GM12874 (cell line): ENCODE results near the gene PABPC1L2B.
"Not testable (repeated sequence)": the region's sequence is repeated elsewhere in the genome, so short reads cannot be mapped to it uniquely, and the experiment has no call there.

ENCODE experiments used
- CTCF ChIP-seq: IDR thresholded peaks from 2 replicates; pipeline ENCODE4 v1.5.1; 2011; ENCODE audit warnings: low read depth, mild to moderate bottlenecking, control low read depth, low read length, moderate library complexity; ENCODE audit not compliant: insufficient read depth

The PABPC1L2B gene

GRCh38 chrX:73002733-73003132 is at the start of gene PABPC1L2B:
Gene PABPC1L2B (plus strand): TSS chrX:73002939. CDS start chrX:73003643, 704 bp downstream.
- not testable (repeated sequence) for TF ChIP-seq CTCF

GRCh38 chrX:73021361-73022092 is 18.8 kb downstream of the PABPC1L2B start:
- no peak for TF ChIP-seq CTCF

DNA sequence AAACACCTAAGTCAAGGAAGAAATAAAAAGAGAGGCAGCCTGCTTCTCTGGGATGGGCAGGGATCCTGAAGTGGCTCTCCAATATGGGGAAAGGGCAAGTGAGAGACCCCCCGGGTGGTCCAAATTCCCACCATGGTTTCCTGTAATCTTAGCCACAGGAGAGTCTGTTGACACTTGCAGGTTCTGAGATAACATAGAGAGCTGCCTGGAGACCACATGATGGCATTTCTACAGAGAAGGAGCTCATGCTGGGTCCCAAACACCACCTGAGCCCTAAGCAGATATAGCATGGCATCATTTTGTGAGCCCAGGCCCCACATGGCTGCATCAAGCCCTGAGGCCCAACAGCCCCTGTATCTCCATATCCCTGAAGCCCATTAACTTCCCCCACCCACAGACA is 26.1 kb downstream of the PABPC1L2B start:
- no peak for TF ChIP-seq CTCF
